Measurements from ENCODE around the gene MMRN2.
"Not testable (repeated sequence)": the region's sequence is repeated elsewhere in the genome, so short reads cannot be mapped to it uniquely, and the experiment has no call there.

The MMRN2 gene

DNA sequence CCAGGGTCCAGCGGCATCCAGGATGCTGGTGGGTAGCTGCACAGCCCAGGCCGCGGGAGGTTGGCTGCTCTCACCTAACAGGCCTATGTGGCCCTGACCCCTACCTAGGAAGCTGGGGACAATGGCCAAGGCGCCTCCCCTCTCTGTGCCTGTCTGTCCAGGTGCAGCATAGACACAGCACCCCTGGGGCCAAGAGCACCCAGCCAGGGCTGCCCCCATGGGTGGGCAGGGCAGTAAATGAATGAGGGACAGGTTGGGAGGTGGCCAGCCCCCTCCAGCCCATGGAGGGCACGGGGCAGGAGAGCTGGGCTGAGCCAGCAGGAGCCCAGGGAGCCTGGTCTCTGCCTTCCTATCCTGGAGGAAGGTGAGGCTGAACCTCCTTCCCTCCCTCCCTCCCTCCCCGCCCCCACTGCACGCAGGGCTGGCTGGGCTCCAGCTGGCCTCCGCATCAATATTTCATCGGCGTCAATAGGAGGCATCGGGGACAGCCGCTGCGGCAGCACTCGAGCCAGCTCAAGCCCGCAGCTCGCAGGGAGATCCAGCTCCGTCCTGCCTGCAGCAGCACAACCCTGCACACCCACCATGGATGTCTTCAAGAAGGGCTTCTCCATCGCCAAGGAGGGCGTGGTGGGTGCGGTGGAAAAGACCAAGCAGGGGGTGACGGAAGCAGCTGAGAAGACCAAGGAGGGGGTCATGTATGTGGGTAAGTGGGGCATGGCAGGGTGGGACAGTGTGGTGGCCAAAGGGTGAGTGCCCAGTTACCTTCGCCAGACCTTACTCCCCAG is 893 bp upstream of the MMRN2 start, which contains the start of gene SNCG:
TSS of gene SNCG (plus strand) at position 484 of the 785 bp plus-strand sequence. CDS start at position 583, 99 bp downstream.
- no peak for DNase-seq (ENCODE audit: low read depth in 2 of 2, low spot score in 1 of 2)

DNA sequence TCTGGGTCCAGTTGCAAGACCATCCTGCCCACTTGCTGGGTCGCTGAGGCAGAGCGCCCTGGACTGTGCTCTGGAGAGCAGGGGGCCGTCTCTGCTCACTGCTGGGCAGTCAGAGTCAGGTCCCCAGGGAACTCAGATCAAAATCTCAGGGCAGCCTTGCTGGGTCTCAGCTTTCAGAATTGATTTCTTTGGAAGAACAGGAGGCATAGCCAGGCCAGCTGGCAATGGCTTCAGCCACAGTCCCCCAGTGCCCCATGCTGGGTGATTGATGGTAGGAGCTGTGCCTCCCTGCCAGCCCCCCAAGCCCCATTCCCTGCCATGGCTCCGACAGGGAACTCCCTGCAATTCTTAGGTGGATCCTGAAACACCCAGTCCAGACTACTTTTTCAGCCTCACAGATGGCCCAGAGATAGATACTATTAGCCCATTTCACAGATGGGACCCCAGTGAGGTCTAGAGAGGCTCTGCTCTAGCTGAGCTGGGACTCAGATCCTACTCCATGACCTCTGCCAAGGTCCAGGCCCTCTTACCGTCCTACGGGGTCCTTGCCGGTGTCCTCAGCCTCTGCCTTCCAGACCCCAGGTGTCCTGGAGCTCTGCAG is 467 bp downstream of the MMRN2 start:
- DNase-seq (ENCODE audit: low read depth in 2 of 2, low spot score in 1 of 2): no peak

DNA sequence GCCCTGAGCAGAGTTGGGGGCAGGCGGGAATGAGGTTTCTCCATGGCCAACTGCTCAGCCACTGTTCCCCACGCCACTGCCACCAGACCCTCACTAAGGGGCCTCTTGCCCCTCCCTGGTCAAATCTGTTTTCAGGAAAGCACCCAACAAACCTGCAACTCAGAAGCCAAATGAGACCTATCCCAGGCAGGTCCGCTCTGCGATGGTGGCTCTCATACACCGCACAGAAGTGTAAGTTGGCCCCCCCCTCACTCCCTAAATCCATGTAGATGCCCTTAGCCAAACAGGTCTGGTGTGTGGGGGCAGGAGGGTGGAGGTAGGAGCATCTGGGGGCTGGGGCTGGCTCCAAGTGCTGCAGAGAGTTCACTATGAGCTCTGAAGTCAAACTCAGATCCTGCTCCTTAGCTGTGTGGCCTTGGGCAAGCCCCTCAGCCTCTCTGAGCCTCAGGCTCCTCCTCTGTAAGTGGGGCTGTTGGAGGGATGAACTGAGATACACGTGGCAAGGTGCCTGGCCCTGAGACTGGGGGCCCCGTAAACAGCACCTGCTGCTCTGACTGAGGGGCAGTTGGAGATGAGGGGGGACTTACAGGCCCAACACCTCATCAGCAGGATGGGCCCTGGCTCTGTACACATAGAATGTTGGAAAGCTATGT is 1.1 kb downstream of the MMRN2 start:
- DNase-seq (ENCODE audit: low read depth in 2 of 2, low spot score in 1 of 2): no peak

DNA sequence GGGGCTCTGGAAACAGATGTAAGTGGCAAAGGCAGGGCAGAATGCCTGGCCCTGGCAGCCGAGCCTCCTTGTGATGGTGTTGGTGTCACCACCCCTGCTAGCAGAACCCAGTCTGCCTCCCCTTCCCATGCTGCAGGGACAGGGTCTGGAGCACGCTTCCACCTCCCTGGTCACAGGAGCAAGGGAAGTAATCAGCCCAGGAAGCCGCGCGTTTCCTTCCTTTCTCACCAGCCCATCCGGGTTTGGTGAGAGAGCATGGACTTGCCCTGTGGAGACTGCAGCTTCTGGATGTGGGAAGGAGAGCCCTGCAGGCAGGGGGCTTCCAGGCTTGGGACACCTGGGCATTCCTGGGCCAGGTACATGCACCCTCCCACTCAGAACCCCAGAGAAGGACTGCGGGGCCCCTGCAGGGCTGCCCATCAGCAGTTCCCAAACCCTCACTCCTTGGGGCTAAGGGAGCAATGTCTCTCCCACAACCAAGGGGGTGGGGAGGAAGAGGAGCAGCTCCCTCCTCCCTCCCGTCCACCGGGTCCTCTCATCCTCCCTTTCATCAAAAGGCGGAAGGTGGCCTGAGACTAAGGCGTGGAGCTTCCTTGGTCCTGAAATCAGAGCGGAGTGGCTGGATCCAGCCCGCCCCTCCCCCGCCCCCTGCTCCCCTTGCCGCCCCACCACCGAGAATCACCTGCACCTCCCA is 1.8 kb downstream of the MMRN2 start:
- no peak for DNase-seq (ENCODE audit: low read depth in 2 of 2, low spot score in 1 of 2)

DNA sequence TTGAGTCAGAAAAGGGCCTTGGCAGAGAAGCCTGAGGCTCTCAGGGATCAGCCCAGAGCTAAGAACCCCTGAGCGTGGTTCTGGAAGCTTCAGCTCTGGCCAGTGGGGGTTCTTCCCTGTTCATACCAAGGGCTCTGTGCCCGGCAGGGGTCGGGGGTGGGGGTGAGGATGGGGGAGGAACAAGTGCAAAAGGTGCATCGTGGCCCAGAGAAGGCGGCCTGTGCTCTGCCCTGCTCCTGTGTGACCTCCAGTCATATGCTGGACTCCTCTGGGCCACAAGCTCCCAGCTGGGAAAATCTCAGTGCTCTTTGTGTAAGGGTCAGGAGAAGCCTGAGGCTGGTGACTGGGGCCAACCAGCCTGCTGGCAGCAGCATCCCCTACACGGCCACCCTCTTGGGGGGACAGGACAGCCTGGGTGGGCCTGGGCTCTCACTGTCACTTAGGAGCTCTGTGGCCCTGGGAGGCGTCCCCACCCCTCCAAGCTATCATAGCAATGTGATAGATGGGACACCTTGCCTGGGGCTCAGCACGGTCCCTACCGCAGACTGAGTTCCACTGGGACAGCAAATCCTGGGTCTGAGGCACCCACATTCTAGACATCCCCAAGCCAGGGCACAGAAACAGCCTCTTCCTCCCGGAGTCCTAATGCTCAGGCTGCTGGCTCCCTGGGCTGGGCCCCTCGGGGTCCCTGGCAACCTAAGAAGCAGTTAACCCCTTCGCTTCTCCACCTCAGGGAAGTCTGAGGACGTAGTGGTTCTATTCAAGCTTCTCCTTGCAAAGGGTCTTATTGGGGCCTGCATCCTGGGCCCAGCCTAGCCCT is 2.5 kb downstream of the MMRN2 start:
- no peak for DNase-seq (ENCODE audit: low read depth in 2 of 2, low spot score in 1 of 2)

DNA sequence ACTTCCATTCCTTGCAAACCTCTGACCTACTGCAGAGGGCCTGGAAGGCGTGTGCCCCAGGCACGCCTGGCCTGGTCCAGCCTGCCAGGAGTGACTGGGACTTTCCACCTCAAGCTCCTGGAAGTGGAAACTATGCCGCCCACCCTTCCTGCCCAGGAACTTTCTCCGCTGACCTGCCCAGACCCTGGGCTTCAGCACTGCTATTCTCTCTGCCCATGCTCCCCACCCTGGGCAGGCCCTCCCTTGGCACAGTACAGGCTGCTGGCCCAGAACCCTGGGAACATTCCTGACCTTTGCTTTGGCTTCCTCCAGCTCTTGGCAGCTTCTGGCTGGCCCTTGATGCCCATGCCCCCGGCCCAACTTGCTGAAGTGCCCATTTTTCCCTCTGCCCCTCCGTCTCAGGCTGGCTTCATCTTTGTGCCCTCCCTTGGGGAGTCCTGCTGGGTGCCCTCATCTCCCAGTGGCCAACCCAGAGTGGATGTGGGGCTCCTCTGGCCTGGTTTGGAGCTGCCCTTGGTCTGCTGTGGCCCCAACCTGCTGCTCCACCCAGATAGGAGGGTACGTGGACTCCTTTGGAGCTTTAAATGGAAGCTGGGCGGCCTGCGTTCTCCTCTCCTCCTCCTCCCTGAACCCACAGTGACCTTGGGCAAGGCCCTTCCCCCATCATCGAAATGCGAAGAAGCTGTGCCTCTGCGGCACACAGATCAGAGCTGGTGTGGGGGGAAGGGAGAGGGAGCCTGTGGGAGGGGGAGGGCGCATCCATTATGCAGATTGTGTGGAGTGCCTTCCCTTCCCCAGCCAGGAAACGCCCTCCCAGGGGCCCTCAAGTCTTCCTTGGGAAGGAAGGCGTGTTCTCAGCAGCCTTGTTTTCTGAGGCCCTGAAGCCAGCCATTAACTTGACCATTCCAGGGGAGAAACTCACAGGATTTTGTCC is 3.4 kb downstream of the MMRN2 start:
- DNase-seq (ENCODE audit: low read depth in 2 of 2, low spot score in 1 of 2): no peak

DNA sequence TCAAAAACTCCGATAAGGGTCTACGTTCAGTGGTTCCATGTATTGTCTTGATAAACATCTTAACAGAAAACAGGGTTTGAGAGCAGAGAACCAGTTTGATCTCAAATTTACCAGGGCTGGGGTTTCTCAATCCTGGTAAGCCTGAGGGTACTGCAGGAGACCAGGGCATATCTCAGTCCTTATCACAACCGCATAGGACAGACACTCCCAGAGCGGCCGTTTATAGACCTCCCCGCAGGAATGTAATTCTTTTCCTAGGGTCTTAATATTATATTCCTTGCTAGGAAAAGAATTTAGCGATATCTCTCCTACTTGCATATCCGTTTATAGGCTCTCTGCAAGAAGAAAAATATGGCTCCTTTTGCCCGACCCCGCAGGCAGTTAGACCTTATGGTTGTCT is 4.7 kb downstream of the MMRN2 start:
- not testable (repeated sequence) for DNase-seq (ENCODE audit: low read depth in 2 of 2, low spot score in 1 of 2)

DNA sequence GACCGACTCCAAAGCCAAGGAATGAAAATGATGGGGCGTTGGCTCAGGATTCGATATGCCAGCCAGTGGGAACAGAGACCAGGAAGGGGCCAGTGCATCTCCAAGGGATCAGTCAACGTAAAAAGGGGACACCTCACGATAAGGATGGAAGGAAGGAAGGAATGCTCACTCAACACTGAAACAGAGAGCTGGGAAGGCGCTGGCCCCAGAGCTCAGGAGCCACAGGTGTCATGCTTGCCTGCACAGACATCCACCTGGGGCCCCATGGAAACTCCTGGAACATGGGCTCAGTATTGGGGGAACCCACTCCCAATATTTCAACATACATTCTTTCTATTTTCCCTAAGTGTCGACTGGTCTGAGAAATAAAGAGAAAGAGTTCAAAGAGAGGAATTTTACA is 5.3 kb downstream of the MMRN2 start:
- DNase-seq (ENCODE audit: low read depth in 2 of 2, low spot score in 1 of 2): no peak

DNA sequence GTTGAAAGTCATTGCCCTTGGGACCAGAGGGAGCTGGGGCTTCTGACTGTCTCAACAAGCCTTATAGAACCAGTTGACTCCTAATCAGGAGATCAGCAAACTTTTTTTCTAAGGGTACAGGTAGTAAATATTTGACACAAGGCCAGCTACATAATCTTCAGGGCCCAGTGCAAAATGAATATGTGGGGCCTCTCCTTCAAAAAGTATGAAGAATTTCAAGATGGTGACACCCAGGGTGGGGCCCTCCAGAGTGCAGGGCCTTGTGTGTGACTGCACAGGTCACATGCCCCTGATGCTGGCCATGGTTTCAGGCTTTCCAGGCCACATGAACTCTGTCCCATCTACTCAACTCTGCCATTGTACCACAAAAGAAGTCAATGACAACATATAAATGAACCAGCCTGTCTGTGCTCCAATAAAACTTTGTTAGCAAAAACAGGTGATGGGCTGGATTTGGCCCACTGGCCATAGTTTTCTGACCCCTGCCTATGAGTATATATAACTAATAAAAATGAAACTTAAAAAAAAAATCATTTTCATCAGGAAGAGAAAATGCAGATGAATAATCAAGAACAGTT is 6.1 kb downstream of the MMRN2 start:
- DNase-seq (ENCODE audit: low read depth in 2 of 2, low spot score in 1 of 2): no peak

DNA sequence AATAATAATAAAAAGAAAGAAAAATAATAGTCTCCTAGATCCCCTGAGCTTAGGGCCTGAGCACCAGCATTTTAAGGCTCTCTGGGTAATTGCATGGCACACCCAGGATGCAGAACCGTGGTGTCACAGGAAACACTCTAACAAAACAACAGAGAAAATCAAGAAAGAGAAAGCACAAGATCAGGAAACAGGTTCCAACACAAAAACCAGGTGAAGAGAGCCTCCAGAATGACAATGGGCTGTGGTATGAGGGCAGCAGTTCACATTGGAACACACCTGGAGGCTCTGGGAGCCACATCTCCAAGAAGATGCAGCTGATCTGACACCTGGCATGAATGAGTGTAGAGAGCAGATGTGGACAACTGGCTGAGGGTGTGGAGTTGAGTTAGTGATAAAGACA is 7.1 kb downstream of the MMRN2 start:
- no peak for DNase-seq (ENCODE audit: low read depth in 2 of 2, low spot score in 1 of 2)

DNA sequence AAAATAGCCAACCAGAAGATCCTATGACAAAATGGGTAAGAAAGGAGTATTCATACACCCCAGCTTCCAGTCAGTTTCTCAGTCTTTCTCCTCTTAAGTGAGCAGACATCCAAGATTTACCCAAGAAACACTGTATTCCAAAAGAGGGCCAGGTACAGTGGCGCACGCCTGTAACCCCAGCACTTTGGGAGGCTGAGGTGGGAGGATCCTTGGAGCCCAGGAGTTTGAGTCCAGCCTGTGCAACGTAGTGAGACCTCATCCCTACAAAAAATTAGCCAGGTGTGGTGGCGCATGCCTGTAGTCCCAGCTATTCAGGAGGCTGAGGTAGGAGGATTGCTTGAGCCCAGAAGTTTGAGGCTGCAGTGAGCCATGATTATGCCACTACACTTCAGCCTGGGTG is 9.6 kb downstream of the MMRN2 start:
- DNase-seq (ENCODE audit: low read depth in 2 of 2, low spot score in 1 of 2): not testable (repeated sequence)

DNA sequence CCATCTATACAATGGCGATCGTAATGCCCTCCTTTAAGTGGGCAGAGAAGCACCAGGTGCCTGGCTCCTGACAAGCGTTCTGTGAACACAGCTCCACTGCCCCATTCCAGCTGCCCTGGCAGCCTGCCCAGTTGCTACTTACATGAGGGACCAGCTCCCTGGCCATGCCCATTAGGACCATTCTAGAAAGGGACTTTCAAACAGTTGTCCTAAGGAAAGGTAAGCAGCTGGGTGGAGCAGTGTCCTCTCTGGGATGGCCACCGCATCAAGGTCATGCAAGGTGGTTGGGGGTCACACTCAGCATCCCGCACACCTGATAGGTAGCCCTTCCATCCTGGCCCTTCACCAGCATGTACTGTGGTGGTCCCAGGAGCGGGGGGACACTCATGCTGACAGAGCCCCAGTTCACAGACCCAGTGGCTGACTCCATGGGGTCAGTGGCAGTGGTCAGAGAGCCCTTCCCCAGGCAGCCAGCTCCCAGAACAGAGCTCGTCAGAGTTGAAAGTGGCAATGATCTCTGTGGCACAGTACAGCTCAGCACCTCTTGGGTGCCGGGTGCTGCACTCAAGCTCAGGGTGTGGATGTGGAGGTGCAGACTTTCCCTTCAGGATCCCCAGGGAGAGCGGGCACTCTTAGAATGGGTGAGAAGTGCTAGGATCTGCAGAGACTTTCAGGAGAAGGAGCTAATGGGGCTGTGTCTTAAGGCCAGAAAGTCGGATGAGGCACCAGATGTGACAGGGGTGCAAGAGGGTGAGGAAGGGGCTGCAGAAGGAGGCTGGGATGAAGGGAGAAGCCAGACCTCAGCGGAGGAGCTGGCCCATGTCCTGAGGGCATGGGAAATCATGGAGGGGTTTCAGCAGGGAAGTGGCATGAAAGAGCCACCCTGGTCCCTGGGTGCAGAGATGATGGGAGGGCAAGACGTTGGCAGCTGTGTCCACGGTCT is 10.9 kb downstream of the MMRN2 start:
- no peak for DNase-seq (ENCODE audit: low read depth in 2 of 2, low spot score in 1 of 2)

DNA sequence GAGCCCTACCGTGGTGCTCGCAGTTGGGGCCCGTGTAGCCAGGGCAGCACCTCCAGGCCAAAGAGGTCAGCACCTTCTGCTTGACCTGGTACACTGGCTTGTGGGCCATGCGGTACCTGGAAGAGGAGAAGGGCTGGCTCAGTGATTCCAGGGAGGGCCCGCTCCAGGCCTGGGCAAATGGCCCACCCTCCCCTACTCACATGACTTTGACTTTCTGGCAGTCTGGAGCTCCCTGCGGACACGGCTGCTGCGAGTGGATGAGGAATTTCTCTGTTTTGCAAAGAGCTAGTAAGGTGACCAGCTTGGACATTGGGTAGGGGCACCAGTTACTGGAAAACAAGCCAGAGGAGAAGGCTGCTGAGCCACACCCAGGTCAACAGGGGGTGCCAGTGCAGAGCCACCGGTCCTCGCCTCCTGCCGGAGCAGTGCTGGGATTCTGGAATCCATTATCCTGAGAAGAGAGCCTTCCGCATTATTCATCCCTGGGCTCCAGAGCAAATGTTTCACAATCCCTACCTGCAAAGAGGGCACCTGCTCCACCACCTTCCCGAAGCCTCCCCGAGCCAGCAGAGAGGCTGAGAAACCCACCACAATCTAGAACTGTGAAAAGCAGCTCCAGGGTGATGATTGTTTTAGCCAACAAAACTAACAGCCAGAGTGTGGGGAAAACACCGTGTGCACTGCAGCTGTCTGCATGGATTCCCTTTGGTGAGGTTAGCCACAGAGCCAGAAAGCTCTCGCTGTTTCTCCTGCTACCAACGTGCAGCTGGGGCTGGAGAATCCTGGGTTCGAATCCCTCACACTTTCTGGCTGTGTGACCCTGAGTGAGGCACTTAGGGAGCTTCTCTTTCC is 11.8 kb downstream of the MMRN2 start:
- no peak for DNase-seq (ENCODE audit: low read depth in 2 of 2, low spot score in 1 of 2)

DNA sequence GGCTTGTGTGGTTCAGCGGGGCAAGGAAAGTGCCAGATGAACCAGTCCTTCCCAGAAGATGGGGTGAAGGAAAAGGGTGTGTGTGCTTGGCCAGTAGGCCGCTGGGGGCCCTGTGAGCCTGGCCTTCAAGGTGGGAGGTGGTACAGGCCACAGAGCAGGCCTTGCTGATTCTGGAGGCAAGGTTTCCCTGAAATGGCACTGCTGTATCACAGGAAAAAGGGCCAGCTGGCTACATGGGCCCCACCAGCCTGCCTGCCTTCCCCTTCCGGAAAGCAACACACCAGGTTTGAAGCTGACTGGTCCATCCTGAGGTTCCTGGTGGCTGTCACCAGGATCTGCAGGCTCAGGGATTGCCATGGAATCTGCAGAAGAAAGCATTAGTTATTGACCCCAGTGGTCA is 12.5 kb downstream of the MMRN2 start:
- no peak for DNase-seq (ENCODE audit: low read depth in 2 of 2, low spot score in 1 of 2)

DNA sequence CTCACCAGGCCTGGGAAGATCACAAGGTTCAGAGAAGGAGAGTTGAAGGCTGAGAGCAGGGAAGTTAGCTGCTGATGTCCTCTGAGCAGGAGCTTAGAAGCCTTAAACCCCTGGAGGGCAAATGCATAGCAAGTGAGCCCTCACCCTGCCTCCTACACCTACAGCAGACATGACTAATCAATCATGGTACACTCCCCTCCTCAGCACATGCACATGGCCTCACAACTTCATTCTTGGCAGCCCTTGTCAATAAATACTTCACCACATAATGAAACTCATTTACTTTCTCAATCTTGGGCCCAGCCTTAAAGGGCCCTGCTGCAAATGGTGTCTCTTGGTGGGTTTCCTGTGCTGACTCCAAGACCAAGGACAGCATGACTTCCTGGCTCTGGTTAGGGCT is 12.9 kb downstream of the MMRN2 start:
- no peak for DNase-seq (ENCODE audit: low read depth in 2 of 2, low spot score in 1 of 2)

DNA sequence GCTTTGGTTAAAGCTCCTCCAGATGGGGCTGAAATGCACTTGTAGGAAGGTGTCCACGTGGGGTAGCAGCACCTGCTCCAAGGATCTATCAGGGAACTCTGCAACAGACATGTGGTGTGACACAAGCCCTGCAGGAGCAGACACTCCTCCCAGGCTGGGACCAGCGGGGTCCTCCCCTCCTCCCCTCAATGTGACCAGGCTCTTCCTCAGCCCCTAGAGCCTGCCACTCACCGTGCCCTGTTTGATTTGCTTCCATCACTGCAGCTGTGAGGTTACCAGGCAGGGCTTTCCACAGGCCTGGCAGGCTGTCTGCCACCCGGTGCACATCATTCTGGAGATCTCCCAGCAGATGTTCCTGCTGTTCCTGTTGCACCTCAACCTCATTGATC is 13.4 kb downstream of the MMRN2 start:
- DNase-seq (ENCODE audit: low read depth in 2 of 2, low spot score in 1 of 2): no peak

DNA sequence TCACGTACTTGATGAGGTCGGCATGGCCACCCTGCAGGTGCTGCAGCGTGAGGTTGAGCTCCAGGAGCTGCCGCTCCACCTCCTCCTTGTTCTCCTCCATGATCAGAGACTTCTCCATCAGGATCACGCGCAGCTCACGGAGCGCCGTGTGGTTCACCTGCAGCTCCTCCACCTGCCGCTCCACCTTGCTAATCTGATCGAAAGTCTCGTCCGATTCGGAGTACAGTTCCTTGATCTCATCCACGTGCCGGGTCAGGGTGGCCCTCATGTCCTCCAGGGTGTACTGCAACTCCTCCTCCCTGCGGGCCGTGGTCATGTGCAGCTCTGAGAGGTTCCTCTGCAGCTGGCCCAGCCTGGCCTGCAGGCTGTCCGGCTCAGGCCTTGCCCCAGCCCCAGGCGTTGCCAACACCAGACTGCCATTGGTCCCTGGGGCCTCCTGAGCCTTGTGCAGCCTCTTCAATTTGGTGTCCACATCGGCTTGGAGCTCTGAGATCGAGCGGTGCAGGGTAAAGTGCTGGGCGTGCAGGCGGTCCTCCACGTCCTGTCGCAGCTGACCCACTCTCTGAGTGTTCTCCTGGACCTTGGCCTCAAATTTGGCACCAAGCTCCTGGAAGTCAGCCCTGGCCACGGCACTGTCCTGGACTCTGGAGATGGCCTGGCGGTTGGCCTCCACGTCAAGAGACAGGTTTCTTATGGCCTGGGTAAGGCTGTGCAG is 13.9 kb downstream of the MMRN2 start:
- no peak for DNase-seq (ENCODE audit: low read depth in 2 of 2, low spot score in 1 of 2)
